HepG2 (cell line): Measurements from ENCODE around the gene AP1AR. TPM values are rescaled to one million over a fixed set of nuclear protein-coding genes. Genes with fewer than 3 reads are reported as not detected.

Experiments
- CENPT ChIP-seq: sonication (generic); formaldehyde crosslinking; IDR thresholded peaks from 2 replicates; pipeline ENCODE4 v1.8.0; 2022; ENCODE audit warnings: low read depth, mild to moderate bottlenecking, moderate library complexity, missing genetic modification reagents
- FOXJ3 ChIP-seq: sonication (generic); formaldehyde crosslinking; IDR thresholded peaks from 2 replicates; pipeline ENCODE4 v1.4.0; 2020; ENCODE audit warnings: missing genetic modification reagents, mild to moderate bottlenecking, borderline replicate concordance
- GATAD1 ChIP-seq: IDR thresholded peaks from 2 replicates; pipeline ENCODE4 v1.6.1; 2016; ENCODE audit warnings: missing genetic modification reagents, missing compliant biosample characterization
- HMG20A ChIP-seq: IDR thresholded peaks from 2 replicates; pipeline ENCODE4 v1.6.1; 2016; ENCODE audit warnings: borderline replicate concordance
- HNF1A ChIP-seq, 2 experiments: sonication (generic) in 1 of 2; formaldehyde crosslinking in 1 of 2; IDR thresholded peaks; 2 replicates each; pipeline versions ENCODE4 v1.4.0 to v1.6.1; 2016 to 2020; ENCODE audit warnings: borderline replicate concordance in 1 of 2, low read depth in 1 of 2, mild to moderate bottlenecking in 1 of 2, missing genetic modification reagents in 1 of 2
- HOXD1 ChIP-seq: sonication (generic); formaldehyde crosslinking; IDR thresholded peaks from 2 replicates; pipeline ENCODE4 v1.5.0; 2020; ENCODE audit warnings: missing genetic modification reagents
- IKZF5 ChIP-seq: IDR thresholded peaks from 2 replicates; pipeline ENCODE4 v1.6.1; 2018; ENCODE audit warnings: missing genetic modification reagents, mild to moderate bottlenecking, missing compliant biosample characterization
- KLF6 ChIP-seq: IDR thresholded peaks from 2 replicates; pipeline ENCODE4 v1.8.0; 2016; ENCODE audit warnings: missing biosample characterization, missing genetic modification reagents
- MAFK ChIP-seq, 2 experiments: IDR thresholded peaks in 1 of 2; conservative IDR thresholded peaks in 1 of 2; 2 replicates each; pipeline ENCODE4 v1.6.1; 2011; ENCODE audit warnings: improper control_type of control experiment in 2 of 2, low read length in 2 of 2
- SALL1 ChIP-seq: sonication (generic); formaldehyde crosslinking; IDR thresholded peaks from 2 replicates; pipeline ENCODE4 v1.8.0; 2022; ENCODE audit warnings: mild to moderate bottlenecking, missing genetic modification reagents
- SOX13 ChIP-seq, 3 experiments: fragments of 450-650 bp in 1 of 3; sonication (generic) in 1 of 3; formaldehyde crosslinking in 1 of 3; IDR thresholded peaks in 2 of 3; conservative IDR thresholded peaks in 1 of 3; 2 replicates each; pipeline versions ENCODE4 v1.5.0 to v1.6.1; 2016 to 2020; ENCODE audit warnings: antibody characterized with exemption in 1 of 3, mild to moderate bottlenecking in 1 of 3, missing compliant biosample characterization in 1 of 3, missing genetic modification reagents in 1 of 3, moderate library complexity in 1 of 3
- TBX3 ChIP-seq: fragments of 450-650 bp; IDR thresholded peaks from 2 replicates; pipeline ENCODE4 v1.6.1; 2017; ENCODE audit warnings: antibody characterized with exemption, mild to moderate bottlenecking, inconsistent platforms, borderline replicate concordance
- ZNF138 ChIP-seq: sonication (generic); formaldehyde crosslinking; IDR thresholded peaks from 2 replicates; pipeline ENCODE4 v1.5.0; 2020; ENCODE audit warnings: mild to moderate bottlenecking, low read depth, missing genetic modification reagents
- ZNF337 ChIP-seq: sonication (generic); formaldehyde crosslinking; IDR thresholded peaks from 2 replicates; pipeline ENCODE4 v1.5.1; 2020; ENCODE audit warnings: missing genetic modification reagents, low read depth, mild to moderate bottlenecking, borderline replicate concordance
- ZNF772 ChIP-seq: sonication (generic); formaldehyde crosslinking; IDR thresholded peaks from 2 replicates; pipeline ENCODE4 v1.5.0; 2020; ENCODE audit warnings: mild to moderate bottlenecking, missing genetic modification reagents
- ZZZ3 ChIP-seq: sonication (generic); formaldehyde crosslinking; IDR thresholded peaks from 2 replicates; pipeline ENCODE4 v1.4.0; 2020; ENCODE audit warnings: missing genetic modification reagents, mild to moderate bottlenecking, borderline replicate concordance
- polyA plus RNA-seq, 8 experiments: library from polyadenylated mRNA; depleted of rRNA in 3 of 8; stranded (reverse) in 7 of 8; unstranded in 1 of 8; fragments of >200 nt; fragmentation: Illumina TruSeq in 4 of 8; extraction: Trizol in 4 of 8; gene quantifications; 2 replicates each; pipeline versions ENCODE4 v1.2.1 to v1.2.3, GENCODE V29; 2011 to 2016; ENCODE audit warnings: low read depth in 4 of 8, missing spikeins in 1 of 8, mixed read lengths in 1 of 8; ENCODE audit not compliant: insufficient read depth in 1 of 8
- total RNA-seq, 5 experiments: library from RNA; depleted of rRNA; stranded (reverse); fragments of >200 nt; fragmentation: Illumina TruSeq; extraction: Trizol; gene quantifications; 2 replicates each; pipeline ENCODE4 v1.2.3, GENCODE V29; 2016; ENCODE audit warnings: low read depth in 1 of 5
- TF ChIP-seq, protein P1 (sequence below): sonication (generic); formaldehyde crosslinking; IDR thresholded peaks from 2 replicates; pipeline ENCODE4 v1.4.0; 2020; ENCODE audit warnings: low read depth, missing genetic modification reagents
- TF ChIP-seq, protein P2 (sequence below): IDR thresholded peaks from 2 replicates; pipeline ENCODE4 v1.6.1; 2012; ENCODE audit warnings: inconsistent platforms

AP1AR gene
- total and polyA plus RNA-seq, 2 of the 13 experiments (the other 11 are each of a cell fraction or from before 2014, with no cell fraction given) = 24.9 to 39.9 TPM

DNA sequence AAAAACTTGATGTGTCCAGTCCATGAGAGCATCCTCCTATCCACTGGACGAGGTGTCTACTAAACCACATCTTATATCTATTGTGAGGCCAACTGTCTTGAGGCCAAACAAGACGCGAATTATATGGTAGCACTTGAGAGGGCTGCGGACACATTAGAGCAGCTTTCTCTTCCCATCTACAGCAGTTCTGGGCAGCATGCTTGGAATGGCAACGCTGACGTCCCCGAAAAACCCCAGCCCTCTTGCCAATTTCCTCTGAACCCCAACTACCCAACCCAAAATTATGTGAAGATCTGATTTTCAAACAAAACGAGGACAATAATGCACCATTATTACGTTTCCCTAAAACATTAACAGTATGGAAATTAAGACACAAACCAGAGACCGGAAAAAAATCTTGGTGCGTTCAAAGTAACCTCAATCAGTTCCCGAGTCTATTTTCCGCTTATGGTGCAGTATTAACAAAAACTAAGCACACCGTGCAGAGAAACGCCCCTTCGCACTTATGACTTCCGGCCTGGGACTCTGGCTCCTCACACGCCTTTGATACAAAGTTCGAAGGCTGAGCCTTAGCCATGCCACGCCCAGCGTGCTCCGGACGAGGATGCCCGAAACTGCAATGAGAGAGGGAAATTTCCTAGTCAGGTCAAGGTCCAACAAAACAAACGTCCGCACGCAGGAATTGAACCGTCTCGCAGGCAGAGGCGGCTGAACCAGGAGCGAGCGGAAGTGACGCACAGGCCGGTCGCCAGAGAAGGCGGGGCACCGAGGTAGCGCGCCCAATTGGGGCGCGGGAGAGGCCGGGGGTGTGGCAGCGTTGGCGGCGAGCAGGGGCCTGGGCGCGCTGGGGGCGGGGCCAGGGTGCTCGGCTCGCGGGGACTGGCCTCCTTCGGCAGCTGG, 458 bp upstream of the AP1AR start (continued):
- TF ChIP-seq HOXD1 (CRISPR knock-in tag) = no peak
- no peak for TF ChIP-seq ZNF138 (CRISPR knock-in tag)
- peak; percentile 87 to 94 for TF ChIP-seq MAFK (conservative IDR thresholded peaks at IDR 0.05 in 1 of 2, IDR thresholded peaks at IDR 0.05 in 1 of 2; ENCODE audit: low read length in 2 of 2)
- peak; percentile 93 for TF ChIP-seq TBX3
- TF ChIP-seq ZNF337 (CRISPR knock-in tag) = peak; percentile 85; the same call in 1 of the 2 replicates
- TF ChIP-seq SOX13 (IDR thresholded peaks at IDR 0.05) = no peak
- peak in 1 of 2 experiments; percentile 73; a peak in 2 of 4 replicates for TF ChIP-seq SOX13 (CRISPR knock-in tag; conservative IDR thresholded peaks at IDR 0.05 in 1 of 2, IDR thresholded peaks at IDR 0.05 in 1 of 2)
- peak; percentile 48; the same call in 1 of the 2 replicates for TF ChIP-seq HMG20A (CRISPR knock-in tag)
- peak; percentile 79 for TF ChIP-seq GATAD1 (CRISPR knock-in tag)
- TF ChIP-seq ZZZ3 (CRISPR knock-in tag) = no peak
- TF ChIP-seq SALL1 = peak; percentile 95
- TF ChIP-seq, protein P1, sequence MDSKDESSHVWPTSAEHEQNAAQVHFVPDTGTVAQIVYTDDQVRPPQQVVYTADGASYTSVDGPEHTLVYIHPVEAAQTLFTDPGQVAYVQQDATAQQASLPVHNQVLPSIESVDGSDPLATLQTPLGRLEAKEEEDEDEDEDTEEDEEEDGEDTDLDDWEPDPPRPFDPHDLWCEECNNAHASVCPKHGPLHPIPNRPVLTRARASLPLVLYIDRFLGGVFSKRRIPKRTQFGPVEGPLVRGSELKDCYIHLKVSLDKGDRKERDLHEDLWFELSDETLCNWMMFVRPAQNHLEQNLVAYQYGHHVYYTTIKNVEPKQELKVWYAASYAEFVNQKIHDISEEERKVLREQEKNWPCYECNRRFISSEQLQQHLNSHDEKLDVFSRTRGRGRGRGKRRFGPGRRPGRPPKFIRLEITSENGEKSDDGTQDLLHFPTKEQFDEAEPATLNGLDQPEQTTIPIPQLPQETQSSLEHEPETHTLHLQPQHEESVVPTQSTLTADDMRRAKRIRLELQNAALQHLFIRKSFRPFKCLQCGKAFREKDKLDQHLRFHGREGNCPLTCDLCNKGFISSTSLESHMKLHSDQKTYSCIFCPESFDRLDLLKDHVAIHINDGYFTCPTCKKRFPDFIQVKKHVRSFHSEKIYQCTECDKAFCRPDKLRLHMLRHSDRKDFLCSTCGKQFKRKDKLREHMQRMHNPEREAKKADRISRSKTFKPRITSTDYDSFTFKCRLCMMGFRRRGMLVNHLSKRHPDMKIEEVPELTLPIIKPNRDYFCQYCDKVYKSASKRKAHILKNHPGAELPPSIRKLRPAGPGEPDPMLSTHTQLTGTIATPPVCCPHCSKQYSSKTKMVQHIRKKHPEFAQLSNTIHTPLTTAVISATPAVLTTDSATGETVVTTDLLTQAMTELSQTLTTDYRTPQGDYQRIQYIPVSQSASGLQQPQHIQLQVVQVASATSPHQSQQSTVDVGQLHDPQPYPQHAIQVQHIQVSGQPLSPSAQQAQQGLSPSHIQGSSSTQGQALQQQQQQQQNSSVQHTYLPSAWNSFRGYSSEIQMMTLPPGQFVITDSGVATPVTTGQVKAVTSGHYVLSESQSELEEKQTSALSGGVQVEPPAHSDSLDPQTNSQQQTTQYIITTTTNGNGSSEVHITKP = peak; percentile 49; the same call in 1 of the 2 replicates
- peak; percentile 62 for TF ChIP-seq HNF1A (IDR thresholded peaks at IDR 0.05; ENCODE audit: low read depth)
- no peak; the same call in 1 of the 2 replicates for TF ChIP-seq HNF1A (CRISPR knock-in tag; IDR thresholded peaks at IDR 0.05; ENCODE audit: borderline replicate concordance)
- TF ChIP-seq IKZF5 (CRISPR knock-in tag) = peak; percentile 72
- TF ChIP-seq KLF6 = peak; percentile 49; the same call in 1 of the 2 replicates
- TF ChIP-seq, protein P2, sequence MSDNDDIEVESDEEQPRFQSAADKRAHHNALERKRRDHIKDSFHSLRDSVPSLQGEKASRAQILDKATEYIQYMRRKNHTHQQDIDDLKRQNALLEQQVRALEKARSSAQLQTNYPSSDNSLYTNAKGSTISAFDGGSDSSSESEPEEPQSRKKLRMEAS = peak; percentile 93
- TF ChIP-seq CENPT (CRISPR knock-in tag) = no peak
- peak; percentile 86 for TF ChIP-seq FOXJ3
- no peak; the same call in 1 of the 2 replicates for TF ChIP-seq ZNF772 (CRISPR knock-in tag)
